ENCODE measurements around the gene CPN2. TPM values are rescaled to one million over a fixed set of nuclear protein-coding genes. Genes with fewer than 3 reads are reported as not detected.
A peak's percentile ranks its signal among the peaks of the same experiment; 100 is the strongest.

The CPN2 gene
- total and polyA plus RNA-seq, 2 of the 13 experiments (the other 11 are each of a cell fraction or from before 2014, with no cell fraction given), result 26.7 to 27.7 TPM

DNA sequence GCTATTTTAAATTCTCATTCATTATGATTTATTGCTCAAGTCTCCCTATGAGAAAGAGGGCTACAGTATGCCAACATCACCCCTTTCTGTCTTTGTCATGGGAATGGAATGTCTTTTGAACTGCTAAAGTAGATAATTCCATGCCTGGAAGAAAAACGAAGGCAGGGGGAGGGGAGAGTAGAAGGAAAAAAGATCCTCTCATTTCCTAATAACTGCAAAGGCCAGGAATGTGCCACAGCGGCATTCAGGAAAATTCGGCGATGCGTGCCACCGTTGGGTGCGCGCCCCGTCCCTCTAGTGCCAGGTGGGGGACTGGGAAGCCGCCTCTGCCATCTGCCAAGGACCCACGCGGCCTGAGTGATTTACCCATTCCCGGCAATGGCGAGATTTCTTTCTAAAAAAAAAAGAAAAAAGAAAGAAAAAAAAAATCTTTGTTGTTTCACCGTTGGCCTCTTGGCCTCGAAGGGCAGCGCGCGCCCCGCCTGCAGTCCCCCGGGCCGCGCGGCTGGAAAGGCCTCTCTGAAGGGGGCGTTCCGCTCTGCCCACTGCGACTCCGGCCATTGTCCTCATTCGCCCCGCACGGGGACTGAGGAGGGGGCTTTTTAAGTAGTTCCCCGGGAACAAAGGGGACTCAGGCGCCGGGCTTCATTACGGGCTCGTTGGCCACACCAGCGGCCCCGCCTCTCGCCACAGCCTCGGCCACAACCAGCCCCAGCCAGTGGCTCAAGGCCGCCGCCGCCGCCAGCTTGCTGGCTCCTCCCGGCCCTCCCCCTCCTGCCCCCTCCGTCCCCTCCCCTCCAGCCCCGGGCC is 54.5 kb downstream of the CPN2 start (continued):
- TF ChIP-seq SAP130 (CRISPR knock-in tag; IDR thresholded peaks at IDR 0.05; ENCODE audit: low read depth) (0 out of 2 replicates have a peak, but pooled peaks have one; percentile 6), RARA (CRISPR knock-in tag; IDR thresholded peaks at IDR 0.05) (no peak), ZFP37 (CRISPR knock-in tag; IDR thresholded peaks at IDR 0.05; ENCODE audit: borderline replicate concordance) (no peak), ZNF775 (CRISPR knock-in tag; IDR thresholded peaks at IDR 0.05; ENCODE audit: borderline replicate concordance) (no peak), NFKB2 (CRISPR knock-in tag; IDR thresholded peaks at IDR 0.05; ENCODE audit: borderline replicate concordance) (peak; percentile 52; the same call in 1 of the 2 replicates), HES4 (CRISPR knock-in tag; IDR thresholded peaks at IDR 0.05; ENCODE audit: borderline replicate concordance) (peak; percentile 37; the same call in 1 of the 2 replicates), ZNF263 (CRISPR knock-in tag; IDR thresholded peaks at IDR 0.05) (no peak), ZEB1 (IDR thresholded peaks at IDR 0.05; ENCODE audit: insufficient replicate concordance, low read depth) (no peak), DMAP1 (CRISPR knock-in tag; IDR thresholded peaks at IDR 0.05) (peak; percentile 8; the same call in 1 of the 2 replicates), NFE2L1 (CRISPR knock-in tag; IDR thresholded peaks at IDR 0.05; ENCODE audit: borderline replicate concordance) (no peak)
- TF ChIP-seq, protein P1, sequence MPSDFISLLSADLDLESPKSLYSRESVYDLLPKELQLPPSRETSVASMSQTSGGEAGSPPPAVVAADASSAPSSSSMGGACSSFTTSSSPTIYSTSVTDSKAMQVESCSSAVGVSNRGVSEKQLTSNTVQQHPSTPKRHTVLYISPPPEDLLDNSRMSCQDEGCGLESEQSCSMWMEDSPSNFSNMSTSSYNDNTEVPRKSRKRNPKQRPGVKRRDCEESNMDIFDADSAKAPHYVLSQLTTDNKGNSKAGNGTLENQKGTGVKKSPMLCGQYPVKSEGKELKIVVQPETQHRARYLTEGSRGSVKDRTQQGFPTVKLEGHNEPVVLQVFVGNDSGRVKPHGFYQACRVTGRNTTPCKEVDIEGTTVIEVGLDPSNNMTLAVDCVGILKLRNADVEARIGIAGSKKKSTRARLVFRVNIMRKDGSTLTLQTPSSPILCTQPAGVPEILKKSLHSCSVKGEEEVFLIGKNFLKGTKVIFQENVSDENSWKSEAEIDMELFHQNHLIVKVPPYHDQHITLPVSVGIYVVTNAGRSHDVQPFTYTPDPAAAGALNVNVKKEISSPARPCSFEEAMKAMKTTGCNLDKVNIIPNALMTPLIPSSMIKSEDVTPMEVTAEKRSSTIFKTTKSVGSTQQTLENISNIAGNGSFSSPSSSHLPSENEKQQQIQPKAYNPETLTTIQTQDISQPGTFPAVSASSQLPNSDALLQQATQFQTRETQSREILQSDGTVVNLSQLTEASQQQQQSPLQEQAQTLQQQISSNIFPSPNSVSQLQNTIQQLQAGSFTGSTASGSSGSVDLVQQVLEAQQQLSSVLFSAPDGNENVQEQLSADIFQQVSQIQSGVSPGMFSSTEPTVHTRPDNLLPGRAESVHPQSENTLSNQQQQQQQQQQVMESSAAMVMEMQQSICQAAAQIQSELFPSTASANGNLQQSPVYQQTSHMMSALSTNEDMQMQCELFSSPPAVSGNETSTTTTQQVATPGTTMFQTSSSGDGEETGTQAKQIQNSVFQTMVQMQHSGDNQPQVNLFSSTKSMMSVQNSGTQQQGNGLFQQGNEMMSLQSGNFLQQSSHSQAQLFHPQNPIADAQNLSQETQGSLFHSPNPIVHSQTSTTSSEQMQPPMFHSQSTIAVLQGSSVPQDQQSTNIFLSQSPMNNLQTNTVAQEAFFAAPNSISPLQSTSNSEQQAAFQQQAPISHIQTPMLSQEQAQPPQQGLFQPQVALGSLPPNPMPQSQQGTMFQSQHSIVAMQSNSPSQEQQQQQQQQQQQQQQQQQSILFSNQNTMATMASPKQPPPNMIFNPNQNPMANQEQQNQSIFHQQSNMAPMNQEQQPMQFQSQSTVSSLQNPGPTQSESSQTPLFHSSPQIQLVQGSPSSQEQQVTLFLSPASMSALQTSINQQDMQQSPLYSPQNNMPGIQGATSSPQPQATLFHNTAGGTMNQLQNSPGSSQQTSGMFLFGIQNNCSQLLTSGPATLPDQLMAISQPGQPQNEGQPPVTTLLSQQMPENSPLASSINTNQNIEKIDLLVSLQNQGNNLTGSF (CRISPR knock-in tag; IDR thresholded peaks at IDR 0.05), result no peak
- TF ChIP-seq, protein P2, sequence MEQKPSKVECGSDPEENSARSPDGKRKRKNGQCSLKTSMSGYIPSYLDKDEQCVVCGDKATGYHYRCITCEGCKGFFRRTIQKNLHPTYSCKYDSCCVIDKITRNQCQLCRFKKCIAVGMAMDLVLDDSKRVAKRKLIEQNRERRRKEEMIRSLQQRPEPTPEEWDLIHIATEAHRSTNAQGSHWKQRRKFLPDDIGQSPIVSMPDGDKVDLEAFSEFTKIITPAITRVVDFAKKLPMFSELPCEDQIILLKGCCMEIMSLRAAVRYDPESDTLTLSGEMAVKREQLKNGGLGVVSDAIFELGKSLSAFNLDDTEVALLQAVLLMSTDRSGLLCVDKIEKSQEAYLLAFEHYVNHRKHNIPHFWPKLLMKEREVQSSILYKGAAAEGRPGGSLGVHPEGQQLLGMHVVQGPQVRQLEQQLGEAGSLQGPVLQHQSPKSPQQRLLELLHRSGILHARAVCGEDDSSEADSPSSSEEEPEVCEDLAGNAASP (CRISPR knock-in tag; IDR thresholded peaks at IDR 0.05; ENCODE audit: borderline replicate concordance), result peak; percentile 48; the same call in 1 of the 2 replicates
- TF ChIP-seq, protein P3, sequence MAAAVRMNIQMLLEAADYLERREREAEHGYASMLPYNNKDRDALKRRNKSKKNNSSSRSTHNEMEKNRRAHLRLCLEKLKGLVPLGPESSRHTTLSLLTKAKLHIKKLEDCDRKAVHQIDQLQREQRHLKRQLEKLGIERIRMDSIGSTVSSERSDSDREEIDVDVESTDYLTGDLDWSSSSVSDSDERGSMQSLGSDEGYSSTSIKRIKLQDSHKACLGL (CRISPR knock-in tag; IDR thresholded peaks at IDR 0.05), result no peak
- TF ChIP-seq, protein P4, sequence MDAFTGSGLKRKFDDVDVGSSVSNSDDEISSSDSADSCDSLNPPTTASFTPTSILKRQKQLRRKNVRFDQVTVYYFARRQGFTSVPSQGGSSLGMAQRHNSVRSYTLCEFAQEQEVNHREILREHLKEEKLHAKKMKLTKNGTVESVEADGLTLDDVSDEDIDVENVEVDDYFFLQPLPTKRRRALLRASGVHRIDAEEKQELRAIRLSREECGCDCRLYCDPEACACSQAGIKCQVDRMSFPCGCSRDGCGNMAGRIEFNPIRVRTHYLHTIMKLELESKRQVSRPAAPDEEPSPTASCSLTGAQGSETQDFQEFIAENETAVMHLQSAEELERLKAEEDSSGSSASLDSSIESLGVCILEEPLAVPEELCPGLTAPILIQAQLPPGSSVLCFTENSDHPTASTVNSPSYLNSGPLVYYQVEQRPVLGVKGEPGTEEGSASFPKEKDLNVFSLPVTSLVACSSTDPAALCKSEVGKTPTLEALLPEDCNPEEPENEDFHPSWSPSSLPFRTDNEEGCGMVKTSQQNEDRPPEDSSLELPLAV (CRISPR knock-in tag; conservative IDR thresholded peaks at IDR 0.05; ENCODE audit: low read depth), result no peak
- TF ChIP-seq, protein P5, sequence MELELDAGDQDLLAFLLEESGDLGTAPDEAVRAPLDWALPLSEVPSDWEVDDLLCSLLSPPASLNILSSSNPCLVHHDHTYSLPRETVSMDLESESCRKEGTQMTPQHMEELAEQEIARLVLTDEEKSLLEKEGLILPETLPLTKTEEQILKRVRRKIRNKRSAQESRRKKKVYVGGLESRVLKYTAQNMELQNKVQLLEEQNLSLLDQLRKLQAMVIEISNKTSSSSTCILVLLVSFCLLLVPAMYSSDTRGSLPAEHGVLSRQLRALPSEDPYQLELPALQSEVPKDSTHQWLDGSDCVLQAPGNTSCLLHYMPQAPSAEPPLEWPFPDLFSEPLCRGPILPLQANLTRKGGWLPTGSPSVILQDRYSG (CRISPR knock-in tag; IDR thresholded peaks at IDR 0.05), result no peak
- TF ChIP-seq, protein P6, sequence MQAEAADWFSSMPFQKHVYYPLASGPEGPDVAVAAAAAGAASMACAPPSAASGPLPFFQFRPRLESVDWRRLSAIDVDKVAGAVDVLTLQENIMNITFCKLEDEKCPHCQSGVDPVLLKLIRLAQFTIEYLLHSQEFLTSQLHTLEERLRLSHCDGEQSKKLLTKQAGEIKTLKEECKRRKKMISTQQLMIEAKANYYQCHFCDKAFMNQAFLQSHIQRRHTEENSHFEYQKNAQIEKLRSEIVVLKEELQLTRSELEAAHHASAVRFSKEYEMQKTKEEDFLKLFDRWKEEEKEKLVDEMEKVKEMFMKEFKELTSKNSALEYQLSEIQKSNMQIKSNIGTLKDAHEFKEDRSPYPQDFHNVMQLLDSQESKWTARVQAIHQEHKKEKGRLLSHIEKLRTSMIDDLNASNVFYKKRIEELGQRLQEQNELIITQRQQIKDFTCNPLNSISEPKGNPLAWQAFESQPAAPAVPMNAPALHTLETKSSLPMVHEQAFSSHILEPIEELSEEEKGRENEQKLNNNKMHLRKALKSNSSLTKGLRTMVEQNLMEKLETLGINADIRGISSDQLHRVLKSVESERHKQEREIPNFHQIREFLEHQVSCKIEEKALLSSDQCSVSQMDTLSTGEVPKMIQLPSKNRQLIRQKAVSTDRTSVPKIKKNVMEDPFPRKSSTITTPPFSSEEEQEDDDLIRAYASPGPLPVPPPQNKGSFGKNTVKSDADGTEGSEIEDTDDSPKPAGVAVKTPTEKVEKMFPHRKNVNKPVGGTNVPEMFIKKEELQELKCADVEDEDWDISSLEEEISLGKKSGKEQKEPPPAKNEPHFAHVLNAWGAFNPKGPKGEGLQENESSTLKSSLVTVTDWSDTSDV (CRISPR knock-in tag; IDR thresholded peaks at IDR 0.05), result no peak
